Parathyroid adenoma (tissue), 2 donors: ENCODE data around the gene IWS1.

Source experiments
- H2AFZ ChIP-seq: fragments of 300-600 bp; sonication (generic); one replicate; pipeline ENCODE4 v1.7.0; 2017; ENCODE audit warnings: antibody characterized with exemption, mild to moderate bottlenecking
- H3K27ac ChIP-seq: fragments of 300-600 bp; sonication (generic); one replicate; pipeline ENCODE4 v1.7.0; 2017
- H3K27me3 ChIP-seq: fragments of 300-600 bp; sonication (generic); one replicate; pipeline ENCODE4 v1.7.0; 2017; ENCODE audit warnings: low read length; ENCODE audit not compliant: control insufficient read depth, insufficient read depth
- H3K36me3 ChIP-seq: fragments of 300-600 bp; sonication (generic); one replicate; pipeline ENCODE4 v1.7.0; 2017; ENCODE audit warnings: low read length; ENCODE audit not compliant: control insufficient read depth, insufficient read depth
- H3K4me1 ChIP-seq: fragments of 300-600 bp; sonication (generic); one replicate; pipeline ENCODE4 v1.7.0; 2017; ENCODE audit warnings: control low read depth
- H3K4me2 ChIP-seq: fragments of 300-600 bp; sonication (generic); one replicate; pipeline ENCODE4 v1.7.0; 2017; ENCODE audit warnings: low read length
- H3K4me3 ChIP-seq: fragments of 300-600 bp; sonication (generic); one replicate; pipeline ENCODE4 v1.7.0; 2017; ENCODE audit warnings: low read depth, low read length
- H3K79me2 ChIP-seq: fragments of 300-600 bp; sonication (generic); one replicate; pipeline ENCODE4 v1.7.0; 2017; ENCODE audit warnings: control low read depth
- H3K9ac ChIP-seq: fragments of 300-600 bp; sonication (generic); one replicate; pipeline ENCODE4 v1.7.0; 2017; ENCODE audit warnings: mild to moderate bottlenecking
- H3K9me3 ChIP-seq: fragments of 300-600 bp; sonication (generic); one replicate; pipeline ENCODE4 v1.7.0; 2017; ENCODE audit warnings: low read length; ENCODE audit not compliant: control insufficient read depth
- TF ChIP-seq, protein P1 (sequence below): fragments of 300-600 bp; sonication (generic); IDR thresholded peaks from one replicate; pipeline ENCODE4 v1.7.0; 2017; ENCODE audit warnings: antibody characterized with exemption, mild to moderate bottlenecking
- donor health status: primary hyperparathyroidism.

The IWS1 gene

DNA sequence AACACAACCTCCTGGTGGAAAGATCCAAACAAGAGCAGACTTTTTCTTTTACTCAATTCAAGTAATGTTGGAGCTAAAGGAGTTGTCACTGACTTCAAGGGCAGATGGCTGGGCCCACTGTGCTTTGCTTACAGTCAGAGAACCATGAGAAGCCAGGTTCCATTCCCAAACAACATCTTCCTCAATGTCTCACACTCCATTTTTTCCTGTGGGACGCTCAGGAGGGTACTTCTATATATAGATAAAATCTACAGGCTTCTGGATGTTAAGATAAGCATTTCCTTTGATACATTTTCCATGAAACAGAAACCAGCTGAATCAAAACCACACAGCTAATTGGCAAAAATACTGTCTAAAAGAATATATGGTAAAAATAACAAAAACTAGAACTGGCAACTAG, 14.4 kb downstream of the IWS1 start:
- Histone ChIP-seq H3K27me3 (no peaks in the 10 kb centered on the region), H3K4me3 (no peak overlapping the region), H3K9me3 (no peaks in the 10 kb centered on the region), H3K27ac (no peak overlapping the region), H3K9ac (no peak overlapping the region), H3K79me2 (peaks cover 32% of the 10 kb centered on the region), H3K4me1 (peaks cover 4% of the 10 kb centered on the region), H2AFZ (no peak overlapping the region), H3K36me3 (no peaks in the 10 kb centered on the region), H3K4me2 (no peak overlapping the region)
- TF ChIP-seq, protein P1, sequence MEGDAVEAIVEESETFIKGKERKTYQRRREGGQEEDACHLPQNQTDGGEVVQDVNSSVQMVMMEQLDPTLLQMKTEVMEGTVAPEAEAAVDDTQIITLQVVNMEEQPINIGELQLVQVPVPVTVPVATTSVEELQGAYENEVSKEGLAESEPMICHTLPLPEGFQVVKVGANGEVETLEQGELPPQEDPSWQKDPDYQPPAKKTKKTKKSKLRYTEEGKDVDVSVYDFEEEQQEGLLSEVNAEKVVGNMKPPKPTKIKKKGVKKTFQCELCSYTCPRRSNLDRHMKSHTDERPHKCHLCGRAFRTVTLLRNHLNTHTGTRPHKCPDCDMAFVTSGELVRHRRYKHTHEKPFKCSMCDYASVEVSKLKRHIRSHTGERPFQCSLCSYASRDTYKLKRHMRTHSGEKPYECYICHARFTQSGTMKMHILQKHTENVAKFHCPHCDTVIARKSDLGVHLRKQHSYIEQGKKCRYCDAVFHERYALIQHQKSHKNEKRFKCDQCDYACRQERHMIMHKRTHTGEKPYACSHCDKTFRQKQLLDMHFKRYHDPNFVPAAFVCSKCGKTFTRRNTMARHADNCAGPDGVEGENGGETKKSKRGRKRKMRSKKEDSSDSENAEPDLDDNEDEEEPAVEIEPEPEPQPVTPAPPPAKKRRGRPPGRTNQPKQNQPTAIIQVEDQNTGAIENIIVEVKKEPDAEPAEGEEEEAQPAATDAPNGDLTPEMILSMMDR = no peak

DNA sequence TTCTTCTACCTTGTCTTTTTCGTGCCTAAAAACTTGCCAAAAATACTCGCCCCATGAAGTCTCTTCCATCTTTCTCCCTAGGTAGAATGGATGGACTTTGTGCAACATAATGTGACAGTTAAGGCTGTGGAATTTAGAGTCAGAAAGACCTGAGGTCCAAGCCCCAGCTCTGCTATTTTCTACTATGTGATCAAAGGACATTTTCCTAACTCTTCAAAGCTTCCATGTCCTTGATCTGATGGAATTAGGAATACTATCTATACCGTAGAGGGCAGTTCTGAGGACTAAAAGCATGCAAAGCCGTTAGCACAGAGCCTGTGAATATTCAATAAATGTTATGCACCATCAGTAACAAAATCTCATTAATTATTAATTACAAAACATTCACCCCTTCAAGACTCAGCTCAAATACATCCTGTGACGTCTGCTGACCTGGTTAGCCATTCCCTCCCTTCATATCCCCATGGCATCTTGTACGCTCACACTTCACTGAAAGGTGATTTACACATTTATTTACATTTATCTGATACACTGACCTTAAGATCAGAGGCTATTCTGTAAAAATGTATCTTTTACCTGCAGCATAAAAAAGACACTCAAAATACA, 15.1 kb downstream of the IWS1 start:
- H3K9ac ChIP-seq = no peak overlapping the region
- no peak overlapping the region for H3K4me2 ChIP-seq
- TF ChIP-seq, protein P1 = no peak
- H3K9me3 ChIP-seq = no peaks in the 10 kb centered on the region
- no peak overlapping the region for H2AFZ ChIP-seq
- H3K79me2 ChIP-seq = peaks cover 29% of the 10 kb centered on the region
- no peak overlapping the region for H3K4me3 ChIP-seq
- H3K27me3 ChIP-seq = no peaks in the 10 kb centered on the region
- H3K36me3 ChIP-seq = no peaks in the 10 kb centered on the region
- H3K27ac ChIP-seq = no peak overlapping the region
- peaks cover 4% of the 10 kb centered on the region for H3K4me1 ChIP-seq

DNA sequence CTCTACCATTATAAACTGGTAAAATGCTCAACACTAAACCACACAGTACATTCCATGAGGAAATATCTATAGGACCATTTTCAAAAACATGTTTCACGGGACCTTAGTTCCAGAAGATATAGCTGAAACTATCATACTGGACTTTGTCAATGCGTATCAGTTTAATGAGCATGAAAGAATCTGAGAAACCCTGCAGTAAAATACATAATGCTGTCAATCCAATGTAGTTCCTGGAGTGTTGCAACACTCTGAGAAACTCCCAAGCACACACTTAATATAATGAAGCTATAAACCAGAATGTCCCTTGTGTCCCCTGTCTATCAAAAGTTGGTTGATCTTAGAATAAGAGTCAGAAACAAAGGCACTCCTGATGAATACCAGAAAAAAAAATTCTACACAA, 16.2 kb downstream of the IWS1 start:
- Histone ChIP-seq H2AFZ (no peak overlapping the region), H3K79me2 (peaks cover 20% of the 10 kb centered on the region), H3K4me1 (peaks cover 4% of the 10 kb centered on the region), H3K4me2 (no peak overlapping the region), H3K9me3 (no peaks in the 10 kb centered on the region), H3K27me3 (no peaks in the 10 kb centered on the region), H3K4me3 (no peak overlapping the region), H3K9ac (no peak overlapping the region), H3K27ac (no peak overlapping the region), H3K36me3 (no peaks in the 10 kb centered on the region)
- TF ChIP-seq, protein P1 = no peak

DNA sequence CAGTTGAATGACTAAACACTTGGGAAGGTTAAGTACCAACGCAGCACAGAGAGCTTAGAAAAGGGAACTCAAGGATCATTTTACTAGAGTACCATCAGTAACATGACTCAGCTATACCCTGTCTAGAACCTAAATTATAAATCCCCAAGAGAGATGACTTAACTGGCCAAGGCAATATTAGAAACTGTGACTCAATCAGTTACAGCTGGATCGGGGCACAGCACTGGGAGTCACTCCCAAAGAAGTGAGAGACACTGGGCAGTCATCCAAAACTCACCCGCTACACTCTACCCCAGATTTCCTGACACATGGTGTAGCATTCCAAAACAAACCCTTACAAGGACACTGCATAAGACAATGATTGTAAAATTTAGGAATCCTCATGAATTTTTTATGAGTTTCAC, 17.7 kb downstream of the IWS1 start:
- no peak overlapping the region for H3K4me2 ChIP-seq
- no peak overlapping the region for H2AFZ ChIP-seq
- H3K27me3 ChIP-seq = no peaks in the 10 kb centered on the region
- H3K9me3 ChIP-seq = no peaks in the 10 kb centered on the region
- H3K4me3 ChIP-seq = no peak overlapping the region
- no peak overlapping the region for H3K9ac ChIP-seq
- peaks cover 4% of the 10 kb centered on the region for H3K4me1 ChIP-seq
- H3K79me2 ChIP-seq = peaks cover 15% of the 10 kb centered on the region
- no peaks in the 10 kb centered on the region for H3K36me3 ChIP-seq
- TF ChIP-seq, protein P1 = no peak
- H3K27ac ChIP-seq = peak overlapping the region; percentile 29

DNA sequence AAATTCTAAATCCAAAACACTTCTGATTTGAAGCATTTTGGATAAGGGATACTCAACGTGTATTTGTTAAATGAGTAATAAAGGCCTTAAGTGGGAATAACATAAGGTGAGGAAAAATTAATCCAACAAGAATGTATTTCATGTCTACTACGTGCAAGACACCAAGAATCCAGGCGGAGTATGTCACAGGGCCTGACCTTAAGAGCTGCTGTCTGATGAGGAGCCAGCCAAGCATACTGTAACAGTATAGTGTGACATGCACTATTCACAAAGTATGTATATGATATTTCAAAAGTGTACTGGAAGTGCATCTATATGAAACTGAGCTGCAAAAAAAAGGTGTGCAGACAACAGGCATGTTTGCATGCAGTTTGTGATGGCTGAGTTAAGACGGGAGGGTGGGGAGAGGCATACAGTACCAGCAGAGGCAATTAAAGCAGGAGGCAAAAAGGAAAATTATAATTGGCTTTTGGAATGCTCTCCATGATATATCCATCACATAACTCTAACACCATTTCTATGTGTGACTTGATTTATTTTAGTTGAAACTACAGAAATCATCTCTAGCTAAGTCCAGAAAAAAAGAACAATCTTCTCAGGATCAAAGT, 18.2 kb downstream of the IWS1 start:
- Histone ChIP-seq H3K79me2 (peaks cover 16% of the 10 kb centered on the region), H3K4me1 (peaks cover 4% of the 10 kb centered on the region), H3K27ac (peak overlapping the region; percentile 29), H3K36me3 (no peaks in the 10 kb centered on the region), H3K9ac (no peak overlapping the region), H2AFZ (no peak overlapping the region), H3K27me3 (no peaks in the 10 kb centered on the region), H3K9me3 (no peaks in the 10 kb centered on the region), H3K4me3 (no peak overlapping the region), H3K4me2 (no peak overlapping the region)
- TF ChIP-seq, protein P1 = no peak
